ENCODE measurements around the gene ZNF587. TPM values are rescaled to one million over a fixed set of nuclear protein-coding genes. Genes with fewer than 3 reads are reported as not detected.
"Not testable (repeated sequence)": the region's sequence is repeated elsewhere in the genome, so short reads cannot be mapped to it uniquely, and the experiment has no call there.

ZNF587 gene
- total RNA-seq, 2 donors from 2014 or later: 11.6 to 12.5 TPM

GRCh38 chr19:57816652-57817051 lies 33.0 kb upstream of the ZNF587 start:
- no peaks in the 10 kb centered on the region for H3K9me3 ChIP-seq
- H3K4me1 ChIP-seq: peaks cover 0 to 27% of the 10 kb centered on the region in 2 donors
- H3K27ac ChIP-seq: no peak overlapping the region
- no peak for TF ChIP-seq CTCF (IDR thresholded peaks at IDR 0.05)
- H3K36me3 ChIP-seq: no peaks in the 10 kb centered on the region
- no peak for DNase-seq (ENCODE audit: low spot score)
- no peaks in the 10 kb centered on the region for H3K27me3 ChIP-seq
- no peak overlapping the region for H3K4me3 ChIP-seq

GRCh38 chr19:57817976-57818375 lies 31.7 kb upstream of the ZNF587 start:
- H3K27me3 ChIP-seq: no peaks in the 10 kb centered on the region
- no peak for DNase-seq (ENCODE audit: low spot score)
- H3K4me1 ChIP-seq: peaks cover 0 to 34% of the 10 kb centered on the region in 2 donors
- H3K4me3 ChIP-seq: no peak overlapping the region
- no peak for TF ChIP-seq CTCF (IDR thresholded peaks at IDR 0.05)
- no peaks in the 10 kb centered on the region for H3K36me3 ChIP-seq
- no peak overlapping the region for H3K27ac ChIP-seq
- H3K9me3 ChIP-seq: no peaks in the 10 kb centered on the region

GRCh38 chr19:57818378-57818777 lies 31.3 kb upstream of the ZNF587 start:
- H3K9me3 ChIP-seq: no peaks in the 10 kb centered on the region
- H3K27ac ChIP-seq: no peak overlapping the region
- no peaks in the 10 kb centered on the region for H3K36me3 ChIP-seq
- TF ChIP-seq CTCF (IDR thresholded peaks at IDR 0.05): no peak
- H3K4me3 ChIP-seq: no peak overlapping the region
- H3K27me3 ChIP-seq: no peaks in the 10 kb centered on the region
- peaks cover 0 to 38% of the 10 kb centered on the region in 2 donors for H3K4me1 ChIP-seq
- no peak for DNase-seq (ENCODE audit: low spot score)

- peaks cover 0 to 31% of the 10 kb centered on the region in 2 donors for H3K4me1 ChIP-seq
- H3K36me3 ChIP-seq: no peaks in the 10 kb centered on the region
- DNase-seq (ENCODE audit: low spot score): peak; percentile 86
- peak overlapping the region; percentile 69 to 89 for H3K4me3 ChIP-seq
- H3K27me3 ChIP-seq: no peaks in the 10 kb centered on the region
- peak overlapping the region; percentile 73 to 81 for H3K27ac ChIP-seq
- no peaks in the 10 kb centered on the region for H3K9me3 ChIP-seq
- TF ChIP-seq CTCF (IDR thresholded peaks at IDR 0.05): no peak
Measured at GRCh38 chr19:57819475-57820148, 30.0 kb upstream of the ZNF587 start.

- no peaks in the 10 kb centered on the region for H3K9me3 ChIP-seq
- no peak for TF ChIP-seq CTCF (IDR thresholded peaks at IDR 0.05)
- no peak for DNase-seq (ENCODE audit: low spot score)
- H3K36me3 ChIP-seq: no peaks in the 10 kb centered on the region
- H3K4me3 ChIP-seq: peak overlapping the region; percentile 69 to 89
- no peaks in the 10 kb centered on the region for H3K27me3 ChIP-seq
- H3K4me1 ChIP-seq: peaks cover 0 to 25% of the 10 kb centered on the region in 2 donors
- no peak overlapping the region for H3K27ac ChIP-seq
Measured at GRCh38 chr19:57820599-57820998, 29.1 kb upstream of the ZNF587 start.

- not testable (repeated sequence) for H3K9me3 ChIP-seq; H3K27me3 ChIP-seq; H3K4me3 ChIP-seq; H3K27ac ChIP-seq; H3K36me3 ChIP-seq; DNase-seq (ENCODE audit: low spot score)
- H3K4me1 ChIP-seq: peaks cover 0 to 25% of the 10 kb centered on the region in 2 donors
Measured at GRCh38 chr19:57821095-57821494, 28.6 kb upstream of the ZNF587 start.

- H3K36me3 ChIP-seq; DNase-seq (ENCODE audit: low spot score); H3K27me3 ChIP-seq; H3K4me3 ChIP-seq; H3K9me3 ChIP-seq; H3K27ac ChIP-seq: not testable (repeated sequence)
- H3K4me1 ChIP-seq: peaks cover 0 to 25% of the 10 kb centered on the region in 2 donors
Measured at GRCh38 chr19:57821501-57821900, 28.2 kb upstream of the ZNF587 start.

GRCh38 chr19:57823155-57823554 lies 26.5 kb upstream of the ZNF587 start:
- H3K27ac ChIP-seq; H3K36me3 ChIP-seq; H3K4me3 ChIP-seq; DNase-seq (ENCODE audit: low spot score); H3K9me3 ChIP-seq; H3K27me3 ChIP-seq: not testable (repeated sequence)
- H3K4me1 ChIP-seq: peaks cover 0 to 26% of the 10 kb centered on the region in 2 donors

- not testable (repeated sequence) for H3K4me3 ChIP-seq; DNase-seq (ENCODE audit: low spot score); H3K27ac ChIP-seq; H3K9me3 ChIP-seq; H3K27me3 ChIP-seq; H3K36me3 ChIP-seq
- peaks cover 0 to 31% of the 10 kb centered on the region in 2 donors for H3K4me1 ChIP-seq
Measured at GRCh38 chr19:57823608-57824007, 26.1 kb upstream of the ZNF587 start.

Data from right atrium auricular region (tissue), 2 donors.